Heart right ventricle (tissue), 16 donors: ENCODE data around the gene SMIM23. TPM values are rescaled to one million over a fixed set of nuclear protein-coding genes. Genes with fewer than 3 reads are reported as not detected.
"Not testable (repeated sequence)": the region's sequence is repeated elsewhere in the genome, so short reads cannot be mapped to it uniquely, and the experiment has no call there.

ENCODE experiments used
- ATAC-seq, 8 donors: fragments of 200-7000 bp; cut with Tn5 transposase; one replicate each; pipeline ENCODE4 v1.9.1; 2020; ENCODE audit warnings: mild to moderate bottlenecking in 8 of 8, moderate library complexity in 8 of 8, moderate number of reproducible peaks in 1 of 8
- DNase-seq, 2 donors: peaks; one replicate each; pipeline ENCODE4 v3.0.0-alpha.2; 2020
- H3K27ac ChIP-seq, 10 donors: fragments of 200-600 bp; sonication (generic) in 2 of 10; one replicate each; pipeline versions ENCODE4 v1.5.0 to v1.8.0; 2020 to 2022; ENCODE audit warnings: mild to moderate bottlenecking in 3 of 10
- H3K27me3 ChIP-seq, 7 donors: fragments of 200-600 bp; one replicate each; pipeline ENCODE4 v1.8.0; 2021 to 2022; ENCODE audit warnings: mild to moderate bottlenecking in 2 of 7
- H3K36me3 ChIP-seq, 9 donors: fragments of 200-600 bp; sonication (generic) in 1 of 9; one replicate each; pipeline versions ENCODE4 v1.5.0 to v1.8.0; 2020 to 2022; ENCODE audit warnings: mild to moderate bottlenecking in 2 of 9
- H3K4me1 ChIP-seq, 9 donors: fragments of 200-600 bp; sonication (generic) in 1 of 9; one replicate each; pipeline versions ENCODE4 v1.5.0 to v1.8.0; 2020 to 2022; ENCODE audit warnings: mild to moderate bottlenecking in 4 of 9
- H3K4me3 ChIP-seq, 10 donors: fragments of 200-600 bp; sonication (generic) in 2 of 10; one replicate each; pipeline versions ENCODE4 v1.5.0 to v1.8.0; 2020 to 2022; ENCODE audit warnings: mild to moderate bottlenecking in 7 of 10, moderate library complexity in 2 of 10
- H3K9me3 ChIP-seq, 11 donors: fragments of 200-600 bp in 10 of 11; sonication (generic) in 2 of 11; one replicate each; pipeline versions ENCODE4 v1.5.0 to v1.8.0; 2013 to 2022; ENCODE audit warnings: mild to moderate bottlenecking in 2 of 11, control low read depth in 1 of 11, moderate library complexity in 1 of 11
- WGBS, 2 donors: extraction: QIAGEN DNeasy Blood & Tissue Kit; methylation state at CpG; one replicate each; pipeline ENCODE4 v1.1.7; 2013; ENCODE audit warnings: inconsistent platforms in 1 of 2; 5-methylcytosine and 5-hydroxymethylcytosine counted together
- intact Hi-C, 10 donors: fragments of 100-400 bp; cut with DNase I; formaldehyde crosslinking; loops; one replicate each; pipeline versions ENCODE4 v1.11.1 to v1.14.2; 2022
- polyA plus RNA-seq, 2 donors: library from polyadenylated mRNA; stranded (reverse); fragments of 200-250 nt; gene quantifications; one replicate each; pipeline ENCODE4 v1.2.3, GENCODE V29; 2013
- total RNA-seq, 10 donors: library from RNA; stranded (reverse); fragmentation: NEBNext Ultra II Directional in 3 of 10; extraction: Animal tissue kit (Norgen Biotek cat#: 25700) in 3 of 10; gene quantifications; one replicate each; pipeline versions ENCODE4 v1.2.1 to v1.2.4, GENCODE V29; 2021 to 2023
- TF ChIP-seq, protein P1 (sequence below), 9 donors: fragments of 200-600 bp; sonication (generic) in 2 of 9; IDR thresholded peaks; one replicate each; pipeline versions ENCODE4 v1.5.0 to v1.8.0; 2021 to 2022; ENCODE audit warnings: antibody characterized with exemption in 9 of 9, mild to moderate bottlenecking in 5 of 9, moderate library complexity in 1 of 9
- donor health status: Arrhythmogenic right ventricular cardiomyopathy.
- donor health status: ischemic (EF 13 %, LVEDD 7.1; RV severe dilation, severe dysfunction).
- donor health status: healthy with polysubstance abuse.
- donor health status: DM: no; HTN: yes; CAD: no.
- donor health status: DM: no; HTN: no; CAD: no.
- donor health status: ischemic (EF 25% LVEDD 6.9; RV normal size, moderate dysfunction).
- donor health status: ischemic (EF 25% LVEDD 5.7; RV mildly dilated, moderate dysfunction).
- donor health status: healthy.
- donor health status: DM: yes; HTN: yes; CAD: no.
- donor health status: Ischemic cardiomyopathy.
- donor health status: ischemic (EF 35%, LVEDD 5.7; RV mildly dilated, moderate dysfunction).
- donor health status: nonischemic (EF 11% LVEDD 7.7; RV severe dilation, severe dysfunction).
- donor health status: DM: yes; HTN: yes; CAD: no.
- donor health status: PGD.
- donor health status: ischemic (EF 29% LVEDD 5.4; RV normal size, mild dysfunction).
- donor health status: nonischemic (EF 23%, LVEDD 6.1; RV moderate dilation, normal function).

Gene SMIM23
- total and polyA plus RNA-seq, 12 donors = not detected

DNA sequence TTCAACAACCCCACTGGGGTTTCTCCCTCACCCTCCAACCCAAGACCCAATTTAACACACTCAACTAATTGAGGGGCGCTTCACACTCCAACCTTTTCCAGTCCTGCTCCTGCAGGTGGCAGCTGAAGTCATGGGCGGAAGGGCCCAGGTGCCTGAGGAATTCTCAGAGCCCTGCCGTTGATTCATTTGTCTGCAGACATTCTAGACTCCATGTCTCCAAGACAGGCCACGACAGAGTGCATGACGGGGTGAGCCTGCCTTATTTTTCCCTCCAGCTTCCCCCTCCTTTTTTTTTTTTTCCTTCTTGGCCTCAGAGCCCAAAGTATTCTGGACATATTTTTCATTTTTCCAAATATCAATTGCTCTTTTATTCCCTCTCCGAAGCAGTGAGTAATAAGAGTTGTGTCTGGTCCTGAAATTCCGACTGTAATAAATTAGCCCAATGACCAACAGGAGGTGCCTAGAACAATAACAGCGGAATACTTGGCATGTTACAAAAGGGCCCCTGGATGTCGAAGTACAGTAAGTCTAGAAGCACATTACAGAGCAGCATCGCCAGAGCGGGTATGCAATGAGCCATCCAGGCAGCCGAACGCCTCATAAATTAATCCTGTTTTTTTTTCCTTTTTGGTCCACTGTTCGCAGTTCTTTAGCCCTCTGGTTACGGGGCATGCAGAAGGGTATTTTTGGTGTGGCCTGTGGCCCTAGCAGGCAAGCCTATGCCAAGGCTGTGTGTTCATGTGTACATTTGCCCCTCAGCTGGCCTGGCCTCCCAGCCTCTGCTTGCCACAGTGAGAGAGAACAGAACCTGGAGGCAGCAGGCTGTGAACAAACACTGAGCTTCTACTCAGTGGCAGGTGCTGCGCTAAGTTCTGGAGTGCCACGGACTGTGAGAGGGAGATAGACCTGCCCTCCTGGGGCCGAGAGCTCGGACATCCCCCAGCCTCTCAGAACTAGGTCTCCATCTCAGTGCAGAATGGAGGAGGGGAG lies 8.6 kb upstream of the SMIM23 start:
- TF ChIP-seq, protein P1, sequence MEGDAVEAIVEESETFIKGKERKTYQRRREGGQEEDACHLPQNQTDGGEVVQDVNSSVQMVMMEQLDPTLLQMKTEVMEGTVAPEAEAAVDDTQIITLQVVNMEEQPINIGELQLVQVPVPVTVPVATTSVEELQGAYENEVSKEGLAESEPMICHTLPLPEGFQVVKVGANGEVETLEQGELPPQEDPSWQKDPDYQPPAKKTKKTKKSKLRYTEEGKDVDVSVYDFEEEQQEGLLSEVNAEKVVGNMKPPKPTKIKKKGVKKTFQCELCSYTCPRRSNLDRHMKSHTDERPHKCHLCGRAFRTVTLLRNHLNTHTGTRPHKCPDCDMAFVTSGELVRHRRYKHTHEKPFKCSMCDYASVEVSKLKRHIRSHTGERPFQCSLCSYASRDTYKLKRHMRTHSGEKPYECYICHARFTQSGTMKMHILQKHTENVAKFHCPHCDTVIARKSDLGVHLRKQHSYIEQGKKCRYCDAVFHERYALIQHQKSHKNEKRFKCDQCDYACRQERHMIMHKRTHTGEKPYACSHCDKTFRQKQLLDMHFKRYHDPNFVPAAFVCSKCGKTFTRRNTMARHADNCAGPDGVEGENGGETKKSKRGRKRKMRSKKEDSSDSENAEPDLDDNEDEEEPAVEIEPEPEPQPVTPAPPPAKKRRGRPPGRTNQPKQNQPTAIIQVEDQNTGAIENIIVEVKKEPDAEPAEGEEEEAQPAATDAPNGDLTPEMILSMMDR (IDR thresholded peaks at IDR 0.05) = no peak
- DNase-seq (no peak), ATAC-seq (no peak)
- H3K4me3 ChIP-seq = no peak overlapping the region
- no peaks in the 10 kb centered on the region for H3K27me3 ChIP-seq
- no peaks in the 10 kb centered on the region for H3K36me3 ChIP-seq
- intact Hi-C loops = no loop called here
- H3K9me3 ChIP-seq = peaks cover 0 to 5% (median 0%) of the 10 kb centered on the region in 11 donors
- no peak overlapping the region for H3K27ac ChIP-seq
- WGBS, 2 donors = 85 to 86% methylated on average over 19 of the region's 19 CpGs
- H3K4me1 ChIP-seq = no peaks in the 10 kb centered on the region

DNA sequence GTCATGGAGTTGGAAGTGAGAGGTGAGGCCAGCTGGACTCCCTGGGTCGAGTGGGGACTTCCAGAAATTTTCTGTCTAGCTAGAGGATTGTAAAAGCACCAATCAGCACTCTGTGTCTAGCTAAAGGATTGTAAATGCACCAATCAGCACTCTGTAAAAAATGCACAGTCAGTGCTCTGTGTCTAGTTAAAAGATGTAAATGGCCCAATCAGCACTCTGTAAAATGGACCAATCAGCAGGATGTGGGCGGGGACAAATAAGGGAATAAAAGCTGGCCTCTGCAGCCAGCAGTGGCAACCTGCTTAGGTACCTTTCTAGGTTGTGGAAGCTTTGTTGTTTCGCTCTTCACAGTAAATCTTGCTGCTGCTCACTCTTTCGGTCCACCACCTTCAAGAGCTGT lies 3.9 kb upstream of the SMIM23 start:
- H3K36me3 ChIP-seq, H3K9me3 ChIP-seq, intact Hi-C loops, H3K4me3 ChIP-seq, H3K4me1 ChIP-seq, H3K27me3 ChIP-seq, DNase-seq, ATAC-seq, H3K27ac ChIP-seq: not testable (repeated sequence)
- WGBS, 2 donors = 80 to 87% methylated on average over 4 of the region's 4 CpGs

DNA sequence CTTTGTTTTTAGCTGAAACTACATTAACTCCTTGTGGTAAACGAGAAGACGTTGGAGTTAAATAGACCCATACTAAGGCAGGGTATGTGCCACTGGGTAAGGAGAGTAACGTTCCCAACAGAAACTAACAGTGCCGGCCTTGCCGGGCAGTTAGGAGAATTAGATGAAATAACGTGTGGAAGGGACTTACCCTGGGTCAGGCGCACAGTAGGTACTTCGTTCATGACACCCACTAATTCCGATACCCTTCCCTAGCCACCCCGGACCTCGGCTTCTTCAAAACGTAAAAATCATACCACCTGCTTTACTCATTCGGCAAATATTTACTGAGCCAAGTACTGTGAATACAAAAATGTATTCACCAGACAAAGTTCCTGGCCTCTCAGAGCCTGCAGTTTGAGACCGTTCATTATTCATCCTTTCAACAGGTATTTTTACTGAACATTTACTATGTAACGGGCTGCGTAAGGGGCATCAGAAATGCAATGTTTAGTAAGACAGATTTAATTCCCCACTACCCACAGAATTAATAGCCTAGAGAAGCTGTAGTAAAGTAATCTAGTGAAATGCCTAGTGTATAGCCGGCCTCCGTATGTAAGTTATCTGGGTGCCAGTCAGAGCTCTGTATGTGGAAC lies 3.2 kb upstream of the SMIM23 start:
- Histone ChIP-seq H3K9me3 (peaks cover 0 to 5% (median 0%) of the 10 kb centered on the region in 11 donors), H3K4me1 (no peaks in the 10 kb centered on the region), H3K27me3 (peaks cover 0 to 5% (median 0%) of the 10 kb centered on the region in 7 donors), H3K4me3 (no peak overlapping the region), H3K27ac (no peak overlapping the region), H3K36me3 (no peaks in the 10 kb centered on the region)
- ATAC-seq = no peak
- TF ChIP-seq, protein P1 (IDR thresholded peaks at IDR 0.05) = no peak
- intact Hi-C loops = no loop called here
- no peak for DNase-seq
- WGBS, 2 donors = 87 to 95% methylated on average over 18 of the region's 18 CpGs

DNA sequence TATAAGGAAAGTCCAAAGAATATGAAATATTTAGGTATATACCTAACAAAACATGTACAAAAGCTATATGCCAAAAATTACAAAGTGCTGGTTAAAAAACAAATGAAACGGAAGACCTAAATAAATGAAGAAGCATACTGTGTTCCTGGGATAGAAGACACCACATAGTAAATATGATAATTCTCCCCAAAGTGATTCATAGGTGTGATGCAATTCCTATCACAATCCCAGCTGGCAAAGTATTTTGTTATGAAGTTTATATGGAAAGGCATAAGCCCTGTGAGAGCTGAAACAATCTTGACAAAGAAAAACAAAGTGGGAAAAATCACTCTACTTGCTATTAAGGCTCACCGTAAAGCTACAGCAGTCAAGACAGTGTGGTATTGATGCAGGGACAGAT lies 2.6 kb upstream of the SMIM23 start:
- ATAC-seq (no peak), DNase-seq (no peak)
- intact Hi-C loops = no loop called here
- H3K36me3 ChIP-seq = no peaks in the 10 kb centered on the region
- no peaks in the 10 kb centered on the region for H3K4me1 ChIP-seq
- WGBS, 2 donors = 87 to 94% methylated on average over 2 of the region's 2 CpGs
- TF ChIP-seq, protein P1 (IDR thresholded peaks at IDR 0.05) = no peak
- peaks cover 0 to 5% (median 0%) of the 10 kb centered on the region in 7 donors for H3K27me3 ChIP-seq
- H3K4me3 ChIP-seq = no peak overlapping the region
- H3K9me3 ChIP-seq = peaks cover 0 to 5% (median 0%) of the 10 kb centered on the region in 11 donors
- H3K27ac ChIP-seq = no peak overlapping the region
